ENCODE results near the gene PSME3IP1. TPM values are rescaled to one million over a fixed set of nuclear protein-coding genes. Genes with fewer than 3 reads are reported as not detected.

PSME3IP1 gene
- total and polyA plus RNA-seq, 9 of the 15 experiments (the other 6 are each of a cell fraction or from before 2014, with no cell fraction given), result 63.8 to 187 (median 142) TPM

GRCh38 chr16:57145046-57146021 is 40.5 kb downstream of the PSME3IP1 start (continued):
- TF ChIP-seq ELK3 (CRISPR knock-in tag; IDR thresholded peaks at IDR 0.05) (no peak), ETS1 (conservative IDR thresholded peaks at IDR 0.05; ENCODE audit: control insufficient read depth, low read depth, low read length) (0 out of 2 replicates have a peak, but pooled peaks have one; percentile 29), MTA3 (IDR thresholded peaks at IDR 0.05; ENCODE audit: borderline replicate concordance) (0 out of 2 replicates have a peak, but pooled peaks have one; percentile 29), ZBTB17 (CRISPR knock-in tag; IDR thresholded peaks at IDR 0.05) (no peak), ETV1 (tag; conservative IDR thresholded peaks at IDR 0.05; ENCODE audit: low read depth) (peak; percentile 27; the same call in 1 of the 2 replicates), ZBED1 (IDR thresholded peaks at IDR 0.05) (no peak), RBFOX2 (IDR thresholded peaks at IDR 0.05; ENCODE audit: low read depth, low read length) (no peak), ARID1B (IDR thresholded peaks at IDR 0.05) (peak; percentile 18; the same call in 1 of the 2 replicates), HDAC8 (tag; IDR thresholded peaks at IDR 0.05) (no peak), ZNF589 (CRISPR knock-in tag; IDR thresholded peaks at IDR 0.05; ENCODE audit: low read depth) (no peak), CHD2 (IDR thresholded peaks at IDR 0.05; ENCODE audit: low read depth, low read length) (no peak), MEF2A (IDR thresholded peaks at IDR 0.05; ENCODE audit: control insufficient read depth, low read depth, low read length) (no peak), RAD21 (CRISPR knock-in tag; conservative IDR thresholded peaks at IDR 0.05 in 1 of 2, IDR thresholded peaks at IDR 0.05 in 1 of 2) (peak in 1 of 2 experiments; percentile 25; a peak in 2 of 4 replicates)
- TF ChIP-seq, protein P1, sequence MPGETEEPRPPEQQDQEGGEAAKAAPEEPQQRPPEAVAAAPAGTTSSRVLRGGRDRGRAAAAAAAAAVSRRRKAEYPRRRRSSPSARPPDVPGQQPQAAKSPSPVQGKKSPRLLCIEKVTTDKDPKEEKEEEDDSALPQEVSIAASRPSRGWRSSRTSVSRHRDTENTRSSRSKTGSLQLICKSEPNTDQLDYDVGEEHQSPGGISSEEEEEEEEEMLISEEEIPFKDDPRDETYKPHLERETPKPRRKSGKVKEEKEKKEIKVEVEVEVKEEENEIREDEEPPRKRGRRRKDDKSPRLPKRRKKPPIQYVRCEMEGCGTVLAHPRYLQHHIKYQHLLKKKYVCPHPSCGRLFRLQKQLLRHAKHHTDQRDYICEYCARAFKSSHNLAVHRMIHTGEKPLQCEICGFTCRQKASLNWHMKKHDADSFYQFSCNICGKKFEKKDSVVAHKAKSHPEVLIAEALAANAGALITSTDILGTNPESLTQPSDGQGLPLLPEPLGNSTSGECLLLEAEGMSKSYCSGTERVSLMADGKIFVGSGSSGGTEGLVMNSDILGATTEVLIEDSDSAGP (CRISPR knock-in tag; IDR thresholded peaks at IDR 0.05), result no peak
- TF ChIP-seq, protein P2, sequence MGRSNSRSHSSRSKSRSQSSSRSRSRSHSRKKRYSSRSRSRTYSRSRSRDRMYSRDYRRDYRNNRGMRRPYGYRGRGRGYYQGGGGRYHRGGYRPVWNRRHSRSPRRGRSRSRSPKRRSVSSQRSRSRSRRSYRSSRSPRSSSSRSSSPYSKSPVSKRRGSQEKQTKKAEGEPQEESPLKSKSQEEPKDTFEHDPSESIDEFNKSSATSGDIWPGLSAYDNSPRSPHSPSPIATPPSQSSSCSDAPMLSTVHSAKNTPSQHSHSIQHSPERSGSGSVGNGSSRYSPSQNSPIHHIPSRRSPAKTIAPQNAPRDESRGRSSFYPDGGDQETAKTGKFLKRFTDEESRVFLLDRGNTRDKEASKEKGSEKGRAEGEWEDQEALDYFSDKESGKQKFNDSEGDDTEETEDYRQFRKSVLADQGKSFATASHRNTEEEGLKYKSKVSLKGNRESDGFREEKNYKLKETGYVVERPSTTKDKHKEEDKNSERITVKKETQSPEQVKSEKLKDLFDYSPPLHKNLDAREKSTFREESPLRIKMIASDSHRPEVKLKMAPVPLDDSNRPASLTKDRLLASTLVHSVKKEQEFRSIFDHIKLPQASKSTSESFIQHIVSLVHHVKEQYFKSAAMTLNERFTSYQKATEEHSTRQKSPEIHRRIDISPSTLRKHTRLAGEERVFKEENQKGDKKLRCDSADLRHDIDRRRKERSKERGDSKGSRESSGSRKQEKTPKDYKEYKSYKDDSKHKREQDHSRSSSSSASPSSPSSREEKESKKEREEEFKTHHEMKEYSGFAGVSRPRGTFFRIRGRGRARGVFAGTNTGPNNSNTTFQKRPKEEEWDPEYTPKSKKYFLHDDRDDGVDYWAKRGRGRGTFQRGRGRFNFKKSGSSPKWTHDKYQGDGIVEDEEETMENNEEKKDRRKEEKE (IDR thresholded peaks at IDR 0.05; ENCODE audit: borderline replicate concordance in 1 of 2, control insufficient read depth in 1 of 2, low read depth in 2 of 2, low read length in 1 of 2), result no peak
- TF ChIP-seq, protein P3, sequence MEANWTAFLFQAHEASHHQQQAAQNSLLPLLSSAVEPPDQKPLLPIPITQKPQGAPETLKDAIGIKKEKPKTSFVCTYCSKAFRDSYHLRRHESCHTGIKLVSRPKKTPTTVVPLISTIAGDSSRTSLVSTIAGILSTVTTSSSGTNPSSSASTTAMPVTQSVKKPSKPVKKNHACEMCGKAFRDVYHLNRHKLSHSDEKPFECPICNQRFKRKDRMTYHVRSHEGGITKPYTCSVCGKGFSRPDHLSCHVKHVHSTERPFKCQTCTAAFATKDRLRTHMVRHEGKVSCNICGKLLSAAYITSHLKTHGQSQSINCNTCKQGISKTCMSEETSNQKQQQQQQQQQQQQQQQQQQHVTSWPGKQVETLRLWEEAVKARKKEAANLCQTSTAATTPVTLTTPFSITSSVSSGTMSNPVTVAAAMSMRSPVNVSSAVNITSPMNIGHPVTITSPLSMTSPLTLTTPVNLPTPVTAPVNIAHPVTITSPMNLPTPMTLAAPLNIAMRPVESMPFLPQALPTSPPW (CRISPR knock-in tag; IDR thresholded peaks at IDR 0.05), result 0 out of 2 replicates have a peak, but pooled peaks have one; percentile 10

Measured in K562 (cell line).